NT2/D1 (cell line): ENCODE results near the gene HOXD4.

Source experiments
- DNase-seq: peaks from one replicate; pipeline ENCODE4 v3.0.0-alpha.2; 2011; ENCODE audit warnings: low read depth, low spot score
- H3K27me3 ChIP-seq: 2 replicates; pipeline ENCODE4 v1.6.0; 2011; ENCODE audit warnings: mild to moderate bottlenecking; ENCODE audit not compliant: insufficient read length, insufficient read depth
- H3K36me3 ChIP-seq: 2 replicates; pipeline ENCODE4 v1.6.1; 2011; ENCODE audit warnings: mild to moderate bottlenecking, low read length, mixed read lengths; ENCODE audit not compliant: insufficient read depth, insufficient read length
- H3K4me1 ChIP-seq: 2 replicates; pipeline ENCODE4 v1.5.1; 2011; ENCODE audit not compliant: insufficient read depth, insufficient read length
- H3K4me3 ChIP-seq: 2 replicates; pipeline ENCODE4 v1.5.1; 2011; ENCODE audit warnings: low read depth; ENCODE audit not compliant: insufficient read length
- H3K9ac ChIP-seq: 2 replicates; pipeline ENCODE4 v1.6.0; 2011; ENCODE audit warnings: low read depth; ENCODE audit not compliant: insufficient read length
- H3K9me3 ChIP-seq: 2 replicates; pipeline ENCODE4 v1.5.1; 2011; ENCODE audit warnings: mild to moderate bottlenecking, low read length; ENCODE audit not compliant: insufficient read depth
- SUZ12 ChIP-seq: IDR thresholded peaks from 2 replicates; pipeline ENCODE4 v1.6.1; 2011; ENCODE audit not compliant: insufficient read length, insufficient read depth; ENCODE audit errors: extremely low read depth
- YY1 ChIP-seq: IDR thresholded peaks from 2 replicates; pipeline ENCODE4 v1.6.1; 2011; ENCODE audit not compliant: insufficient read length, insufficient read depth
- ZNF274 ChIP-seq: IDR thresholded peaks from 2 replicates; pipeline ENCODE4 v1.6.1; 2011; ENCODE audit warnings: mild to moderate bottlenecking, low read depth, low read length

The HOXD4 gene

GRCh38 chr2:176200971-176201370, 49.6 kb downstream of the HOXD4 start:
- no peaks in the 10 kb centered on the region for H3K9me3 ChIP-seq

GRCh38 chr2:176202491-176202890, 51.1 kb downstream of the HOXD4 start:
- no peaks in the 10 kb centered on the region for H3K27me3 ChIP-seq
- no peaks in the 10 kb centered on the region for H3K36me3 ChIP-seq
- no peak overlapping the region for H3K4me3 ChIP-seq
- DNase-seq = no peak
- H3K4me1 ChIP-seq = no peaks in the 10 kb centered on the region
- no peak overlapping the region for H3K9ac ChIP-seq
- no peaks in the 10 kb centered on the region for H3K9me3 ChIP-seq
- TF ChIP-seq YY1 (no peak), SUZ12 (no peak), ZNF274 (no peak)

More at GRCh38 chr2:176200971-176201370, 49.6 kb downstream of the HOXD4 start:
- H3K36me3 ChIP-seq = no peaks in the 10 kb centered on the region
- H3K27me3 ChIP-seq = peaks cover 8% of the 10 kb centered on the region
- H3K4me1 ChIP-seq = no peaks in the 10 kb centered on the region
- DNase-seq = no peak
- no peak overlapping the region for H3K9ac ChIP-seq
- no peak overlapping the region for H3K4me3 ChIP-seq
- no peak for TF ChIP-seq YY1
- no peak for TF ChIP-seq ZNF274
- no peak for TF ChIP-seq SUZ12
